DOHH2 (cell line): ENCODE data around the gene KCNH5.
"Not testable (repeated sequence)": the region's sequence is repeated elsewhere in the genome, so short reads cannot be mapped to it uniquely, and the experiment has no call there.

Experiments used
- H3F3A ChIP-seq: fragments of 200-600 bp; sonication (generic), shearing (Covaris generic); 2 replicates; pipeline ENCODE4 v1.6.0; 2016; ENCODE audit warnings: antibody characterized with exemption, mild to moderate bottlenecking; ENCODE audit not compliant: control insufficient read depth, insufficient read depth
- H3K27ac ChIP-seq: fragments of 200-600 bp; sonication (generic); 2 replicates; pipeline ENCODE4 v1.5.1; 2014; ENCODE audit warnings: low read depth, mild to moderate bottlenecking, low read length, moderate library complexity
- H3K27me3 ChIP-seq: fragments of 200-600 bp; sonication (generic); 2 replicates; pipeline ENCODE4 v1.6.1; 2014; ENCODE audit warnings: mild to moderate bottlenecking, low read length, mixed read lengths; ENCODE audit not compliant: control insufficient read depth
- H3K36me3 ChIP-seq: fragments of 200-600 bp; sonication (generic); 2 replicates; pipeline ENCODE4 v1.6.1; 2014; ENCODE audit warnings: mild to moderate bottlenecking, low read length, moderate library complexity, mixed read lengths; ENCODE audit not compliant: control insufficient read depth
- H3K4me1 ChIP-seq: fragments of 200-600 bp; sonication (generic); 2 replicates; pipeline ENCODE4 v1.6.1; 2014; ENCODE audit warnings: mild to moderate bottlenecking, low read length, mixed read lengths; ENCODE audit not compliant: control insufficient read depth
- H3K4me2 ChIP-seq: fragments of 200-600 bp; sonication (generic); 2 replicates; pipeline ENCODE4 v1.6.0; 2014; ENCODE audit warnings: mild to moderate bottlenecking, low read length, moderate library complexity
- H3K4me3 ChIP-seq: fragments of 200-600 bp; sonication (generic); 2 replicates; pipeline ENCODE4 v1.5.1; 2014; ENCODE audit warnings: mild to moderate bottlenecking, low read length, mixed read lengths
- H3K79me2 ChIP-seq: fragments of 200-600 bp; sonication (generic); 2 replicates; pipeline ENCODE4 v1.6.1; 2014; ENCODE audit warnings: mild to moderate bottlenecking, low read length, mixed read lengths; ENCODE audit not compliant: control insufficient read depth
- H3K9me2 ChIP-seq: fragments of 200-600 bp; sonication (generic); replicated peaks from 2 replicates; pipeline ENCODE4 v1.6.1; 2014; ENCODE audit warnings: mild to moderate bottlenecking, low read length, mixed read lengths; ENCODE audit not compliant: control insufficient read depth
- H3K9me3 ChIP-seq: fragments of 200-600 bp; sonication (generic); 2 replicates; pipeline ENCODE4 v1.6.1; 2014; ENCODE audit warnings: antibody characterized with exemption, low read length, mixed read lengths; ENCODE audit not compliant: control insufficient read depth, insufficient read depth
- H4K20me1 ChIP-seq: fragments of 200-600 bp; sonication (generic); 2 replicates; pipeline ENCODE4 v1.6.0; 2014; ENCODE audit warnings: low read depth, mild to moderate bottlenecking, antibody characterized with exemption, low read length, moderate library complexity; ENCODE audit not compliant: control insufficient read depth, insufficient read depth
- EZH2phosphoT487 ChIP-seq: fragments of 200-600 bp; sonication (generic); IDR thresholded peaks from 2 replicates; pipeline ENCODE4 v1.6.1; 2017; ENCODE audit warnings: borderline replicate concordance, mild to moderate bottlenecking, antibody characterized with exemption, low read length, moderate library complexity, mixed read lengths
- TF ChIP-seq, protein P1 (sequence below): fragments of 200-600 bp; sonication (generic); IDR thresholded peaks from one replicate; pipeline ENCODE4 v1.5.1; 2014; ENCODE audit warnings: antibody characterized with exemption, mild to moderate bottlenecking, low read depth, low read length; ENCODE audit not compliant: poor library complexity, severe bottlenecking

Gene KCNH5

DNA sequence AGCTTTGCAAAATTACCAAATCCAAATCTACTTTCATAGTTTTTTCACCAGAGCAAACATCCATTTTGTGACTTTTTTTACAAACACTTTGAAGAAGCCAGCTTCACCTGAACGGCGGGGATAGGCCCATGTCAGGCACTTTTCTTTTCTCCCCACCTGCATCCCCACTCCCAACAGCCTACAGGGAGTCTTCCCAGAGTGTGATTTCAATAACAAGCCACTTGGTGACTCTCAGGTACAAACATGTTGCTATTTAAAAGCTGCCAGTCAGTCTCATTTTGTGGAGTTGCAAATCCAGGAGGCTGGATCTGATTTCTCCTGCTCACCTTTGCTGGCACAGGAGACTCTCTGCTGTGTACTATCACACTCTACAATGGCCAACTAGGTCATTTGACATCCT, 285.5 kb downstream of the KCNH5 start:
- Histone ChIP-seq H3F3A (no peaks in the 10 kb centered on the region), H3K4me3 (no peak overlapping the region), H3K79me2 (no peaks in the 10 kb centered on the region), H3K27ac (no peak overlapping the region), H3K27me3 (no peaks in the 10 kb centered on the region), H3K4me1 (no peaks in the 10 kb centered on the region), H3K4me2 (no peak overlapping the region), H3K9me2 (no peaks in the 10 kb centered on the region), H3K36me3 (no peaks in the 10 kb centered on the region), H4K20me1 (no peaks in the 10 kb centered on the region), H3K9me3 (no peaks in the 10 kb centered on the region)
- TF ChIP-seq, protein P1, sequence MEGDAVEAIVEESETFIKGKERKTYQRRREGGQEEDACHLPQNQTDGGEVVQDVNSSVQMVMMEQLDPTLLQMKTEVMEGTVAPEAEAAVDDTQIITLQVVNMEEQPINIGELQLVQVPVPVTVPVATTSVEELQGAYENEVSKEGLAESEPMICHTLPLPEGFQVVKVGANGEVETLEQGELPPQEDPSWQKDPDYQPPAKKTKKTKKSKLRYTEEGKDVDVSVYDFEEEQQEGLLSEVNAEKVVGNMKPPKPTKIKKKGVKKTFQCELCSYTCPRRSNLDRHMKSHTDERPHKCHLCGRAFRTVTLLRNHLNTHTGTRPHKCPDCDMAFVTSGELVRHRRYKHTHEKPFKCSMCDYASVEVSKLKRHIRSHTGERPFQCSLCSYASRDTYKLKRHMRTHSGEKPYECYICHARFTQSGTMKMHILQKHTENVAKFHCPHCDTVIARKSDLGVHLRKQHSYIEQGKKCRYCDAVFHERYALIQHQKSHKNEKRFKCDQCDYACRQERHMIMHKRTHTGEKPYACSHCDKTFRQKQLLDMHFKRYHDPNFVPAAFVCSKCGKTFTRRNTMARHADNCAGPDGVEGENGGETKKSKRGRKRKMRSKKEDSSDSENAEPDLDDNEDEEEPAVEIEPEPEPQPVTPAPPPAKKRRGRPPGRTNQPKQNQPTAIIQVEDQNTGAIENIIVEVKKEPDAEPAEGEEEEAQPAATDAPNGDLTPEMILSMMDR: no peak
- TF ChIP-seq EZH2phosphoT487: no peak

DNA sequence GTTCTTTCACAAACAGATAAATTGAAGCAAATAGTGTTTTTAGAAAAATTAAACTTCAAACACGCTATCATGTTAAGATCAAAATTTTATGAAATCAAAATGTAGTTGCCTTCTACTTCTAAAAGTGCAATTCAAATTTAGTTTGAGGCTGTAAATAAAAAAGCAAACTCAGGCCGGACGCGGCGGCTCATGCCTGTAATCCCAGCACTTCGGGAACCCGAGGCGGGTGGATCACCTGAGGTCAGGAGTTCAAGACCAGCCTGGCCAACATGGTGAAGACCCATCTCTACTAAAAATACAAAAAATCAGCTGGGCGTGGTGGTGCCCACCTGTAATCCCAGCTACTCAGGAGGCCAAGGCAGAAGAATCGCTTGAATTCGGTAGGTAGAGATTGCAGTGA, 298.4 kb downstream of the KCNH5 start:
- not testable (repeated sequence) for H3K79me2 ChIP-seq, H3K9me3 ChIP-seq, H3K4me3 ChIP-seq, H3K27me3 ChIP-seq, H3K4me1 ChIP-seq, H3F3A ChIP-seq, H4K20me1 ChIP-seq, H3K9me2 ChIP-seq, H3K36me3 ChIP-seq, H3K4me2 ChIP-seq, H3K27ac ChIP-seq

DNA sequence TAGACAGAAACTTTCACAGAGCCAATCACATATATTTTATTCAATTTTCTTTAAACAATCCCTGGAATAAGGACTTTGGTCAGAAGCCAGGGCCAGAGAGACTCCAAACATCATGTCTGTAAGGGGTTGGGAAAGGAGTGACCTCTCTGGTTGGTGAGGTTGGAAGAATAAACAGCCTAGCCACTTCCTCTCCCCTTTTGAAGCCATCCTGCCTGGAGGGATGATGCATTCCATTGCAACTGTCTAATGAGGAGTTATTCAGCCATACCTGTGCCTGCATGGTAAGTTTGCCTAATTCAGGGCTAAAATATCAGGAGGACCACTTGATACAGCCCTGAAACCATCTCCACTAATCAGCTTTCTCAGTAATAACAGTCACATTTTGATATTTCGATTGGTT, 299.8 kb downstream of the KCNH5 start:
- Histone ChIP-seq H3K9me2 (no peaks in the 10 kb centered on the region), H3K27me3 (no peaks in the 10 kb centered on the region), H3K4me3 (no peak overlapping the region), H3F3A (no peaks in the 10 kb centered on the region), H3K36me3 (no peaks in the 10 kb centered on the region), H4K20me1 (no peaks in the 10 kb centered on the region), H3K9me3 (no peaks in the 10 kb centered on the region), H3K4me1 (no peaks in the 10 kb centered on the region), H3K4me2 (no peak overlapping the region), H3K27ac (no peak overlapping the region), H3K79me2 (no peaks in the 10 kb centered on the region)
- TF ChIP-seq, protein P1: no peak
- TF ChIP-seq EZH2phosphoT487: no peak

DNA sequence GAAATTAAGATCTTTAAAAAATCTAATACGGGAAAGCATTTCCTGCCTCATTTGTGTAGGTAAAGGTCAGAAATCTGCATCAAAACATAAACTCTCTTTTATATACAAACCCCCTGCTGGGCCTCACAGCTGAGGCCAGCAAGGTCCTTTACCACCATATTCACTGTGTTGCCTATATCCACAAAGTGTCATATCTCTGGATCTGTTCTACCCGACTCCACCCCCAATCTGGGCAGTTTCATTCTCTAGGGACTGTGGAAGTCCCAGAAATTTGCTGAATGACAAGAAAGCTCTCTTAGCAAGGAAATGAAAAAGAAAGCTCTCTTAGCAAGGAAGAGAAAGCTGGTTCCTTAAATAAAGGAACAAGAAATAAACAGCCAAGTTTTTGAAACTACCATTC, 301.7 kb downstream of the KCNH5 start:
- Histone ChIP-seq H3K9me3 (no peaks in the 10 kb centered on the region), H3F3A (no peaks in the 10 kb centered on the region), H3K9me2 (no peaks in the 10 kb centered on the region), H3K27ac (no peak overlapping the region), H3K4me3 (no peak overlapping the region), H3K79me2 (no peaks in the 10 kb centered on the region), H4K20me1 (no peaks in the 10 kb centered on the region), H3K27me3 (no peaks in the 10 kb centered on the region), H3K4me1 (no peaks in the 10 kb centered on the region), H3K4me2 (no peak overlapping the region), H3K36me3 (no peaks in the 10 kb centered on the region)
- TF ChIP-seq, protein P1: no peak
- no peak for TF ChIP-seq EZH2phosphoT487
